ENCODE measurements around the gene ZNF609.
"Not testable (repeated sequence)": the region's sequence is repeated elsewhere in the genome, so short reads cannot be mapped to it uniquely, and the experiment has no call there.

Gene ZNF609

GRCh38 chr15:64568765-64569164, 108.4 kb downstream of the ZNF609 start:
- H3K4me3 ChIP-seq (ENCODE audit: low read depth, low read length), result no peak overlapping the region
- no peak for DNase-seq (ENCODE audit: low read depth)

GRCh38 chr15:64571857-64572291, 111.5 kb downstream of the ZNF609 start:
- no peak for DNase-seq (ENCODE audit: low read depth)
- H3K4me3 ChIP-seq (ENCODE audit: low read depth, low read length), result no peak overlapping the region

- no peak overlapping the region for H3K4me3 ChIP-seq (ENCODE audit: low read depth, low read length)
- no peak for DNase-seq (ENCODE audit: low read depth)
Measured at GRCh38 chr15:64572856-64573255, 112.5 kb downstream of the ZNF609 start.

- peak; percentile 62 for DNase-seq (ENCODE audit: low read depth)
- H3K4me3 ChIP-seq (ENCODE audit: low read depth, low read length), result no peak overlapping the region
Measured at GRCh38 chr15:64574301-64575017, 114.1 kb downstream of the ZNF609 start.

- no peak for DNase-seq (ENCODE audit: low read depth)
- H3K4me3 ChIP-seq (ENCODE audit: low read depth, low read length), result no peak overlapping the region
Measured at GRCh38 chr15:64580696-64581407, 120.5 kb downstream of the ZNF609 start.

GRCh38 chr15:64581408-64581761, 121.0 kb downstream of the ZNF609 start:
- H3K4me3 ChIP-seq (ENCODE audit: low read depth, low read length), result no peak overlapping the region
- no peak for DNase-seq (ENCODE audit: low read depth)

GRCh38 chr15:64582202-64582601, 121.8 kb downstream of the ZNF609 start:
- no peak for DNase-seq (ENCODE audit: low read depth)

GRCh38 chr15:64583519-64583918, 123.1 kb downstream of the ZNF609 start:
- DNase-seq (ENCODE audit: low read depth), result no peak
- no peak overlapping the region for H3K4me3 ChIP-seq (ENCODE audit: low read depth, low read length)

More at GRCh38 chr15:64582202-64582601, 121.8 kb downstream of the ZNF609 start:
- H3K4me3 ChIP-seq (ENCODE audit: low read depth, low read length), result no peak overlapping the region

GRCh38 chr15:64583983-64584382, 123.6 kb downstream of the ZNF609 start:
- DNase-seq (ENCODE audit: low read depth), result no peak
- no peak overlapping the region for H3K4me3 ChIP-seq (ENCODE audit: low read depth, low read length)

- H3K4me3 ChIP-seq (ENCODE audit: low read depth, low read length), result no peak overlapping the region
- DNase-seq (ENCODE audit: low read depth), result no peak
Measured at GRCh38 chr15:64586259-64586870, 126.0 kb downstream of the ZNF609 start.

GRCh38 chr15:64586984-64587383, 126.6 kb downstream of the ZNF609 start:
- no peak for DNase-seq (ENCODE audit: low read depth)

GRCh38 chr15:64589435-64590084, 129.2 kb downstream of the ZNF609 start:
- no peak for DNase-seq (ENCODE audit: low read depth)
- no peak overlapping the region for H3K4me3 ChIP-seq (ENCODE audit: low read depth, low read length)

More at GRCh38 chr15:64586984-64587383, 126.6 kb downstream of the ZNF609 start:
- no peak overlapping the region for H3K4me3 ChIP-seq (ENCODE audit: low read depth, low read length)

GRCh38 chr15:64592845-64593244, 132.5 kb downstream of the ZNF609 start:
- DNase-seq (ENCODE audit: low read depth); H3K4me3 ChIP-seq (ENCODE audit: low read depth, low read length): not testable (repeated sequence)

GRCh38 chr15:64596701-64597476, 136.5 kb downstream of the ZNF609 start:
- DNase-seq (ENCODE audit: low read depth), result peak; percentile 36
- no peak overlapping the region for H3K4me3 ChIP-seq (ENCODE audit: low read depth, low read length)

GRCh38 chr15:64597477-64597822, 137.1 kb downstream of the ZNF609 start:
- H3K4me3 ChIP-seq (ENCODE audit: low read depth, low read length), result no peak overlapping the region
- DNase-seq (ENCODE audit: low read depth), result no peak

- DNase-seq (ENCODE audit: low read depth), result no peak
- H3K4me3 ChIP-seq (ENCODE audit: low read depth, low read length), result no peak overlapping the region
Measured at GRCh38 chr15:64599226-64599625, 138.8 kb downstream of the ZNF609 start.

GRCh38 chr15:64599716-64600115, 139.3 kb downstream of the ZNF609 start:
- DNase-seq (ENCODE audit: low read depth), result no peak
- H3K4me3 ChIP-seq (ENCODE audit: low read depth, low read length), result no peak overlapping the region

- H3K4me3 ChIP-seq (ENCODE audit: low read depth, low read length), result no peak overlapping the region
Measured at GRCh38 chr15:64600794-64601193, 140.4 kb downstream of the ZNF609 start.

GRCh38 chr15:64604319-64604718, 143.9 kb downstream of the ZNF609 start:
- DNase-seq (ENCODE audit: low read depth), result no peak

More at GRCh38 chr15:64600794-64601193, 140.4 kb downstream of the ZNF609 start:
- no peak for DNase-seq (ENCODE audit: low read depth)

More at GRCh38 chr15:64604319-64604718, 143.9 kb downstream of the ZNF609 start:
- no peak overlapping the region for H3K4me3 ChIP-seq (ENCODE audit: low read depth, low read length)

Measured in skeletal muscle cell (primary cell).